Measurements from ENCODE around the gene DIO2.

DNA sequence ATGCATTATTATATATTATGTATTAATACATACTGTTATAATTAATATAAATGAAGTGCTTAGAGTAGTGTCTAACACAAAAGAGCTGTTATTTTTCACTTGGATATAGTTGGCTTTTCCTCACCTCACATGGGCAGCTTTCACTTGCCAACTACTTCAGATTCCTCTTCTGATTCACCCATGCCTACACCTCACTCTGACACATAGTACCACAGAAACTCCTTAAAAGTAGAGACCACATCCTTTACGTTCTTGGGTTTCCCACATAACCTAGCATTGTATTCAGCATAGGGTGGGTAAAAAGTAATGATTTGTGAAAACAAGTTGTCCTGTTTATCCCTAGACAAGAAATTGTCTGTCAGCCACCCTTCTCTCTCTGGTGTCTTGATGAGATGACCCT lies 61.0 kb downstream of the DIO2 start:
- TF ChIP-seq POLR2AphosphoS5 (IDR thresholded peaks at IDR 0.05; ENCODE audit: low read depth, low read length) (no peak), REST (IDR thresholded peaks at IDR 0.05; ENCODE audit: insufficient read depth in 1 of 2, low read depth in 2 of 2, low read length in 1 of 2) (no peak), SIN3A (IDR thresholded peaks at IDR 0.05; ENCODE audit: borderline replicate concordance, insufficient read depth, low read depth, low read length) (no peak)
- TF ChIP-seq, protein P1, sequence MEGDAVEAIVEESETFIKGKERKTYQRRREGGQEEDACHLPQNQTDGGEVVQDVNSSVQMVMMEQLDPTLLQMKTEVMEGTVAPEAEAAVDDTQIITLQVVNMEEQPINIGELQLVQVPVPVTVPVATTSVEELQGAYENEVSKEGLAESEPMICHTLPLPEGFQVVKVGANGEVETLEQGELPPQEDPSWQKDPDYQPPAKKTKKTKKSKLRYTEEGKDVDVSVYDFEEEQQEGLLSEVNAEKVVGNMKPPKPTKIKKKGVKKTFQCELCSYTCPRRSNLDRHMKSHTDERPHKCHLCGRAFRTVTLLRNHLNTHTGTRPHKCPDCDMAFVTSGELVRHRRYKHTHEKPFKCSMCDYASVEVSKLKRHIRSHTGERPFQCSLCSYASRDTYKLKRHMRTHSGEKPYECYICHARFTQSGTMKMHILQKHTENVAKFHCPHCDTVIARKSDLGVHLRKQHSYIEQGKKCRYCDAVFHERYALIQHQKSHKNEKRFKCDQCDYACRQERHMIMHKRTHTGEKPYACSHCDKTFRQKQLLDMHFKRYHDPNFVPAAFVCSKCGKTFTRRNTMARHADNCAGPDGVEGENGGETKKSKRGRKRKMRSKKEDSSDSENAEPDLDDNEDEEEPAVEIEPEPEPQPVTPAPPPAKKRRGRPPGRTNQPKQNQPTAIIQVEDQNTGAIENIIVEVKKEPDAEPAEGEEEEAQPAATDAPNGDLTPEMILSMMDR (IDR thresholded peaks at IDR 0.05): no peak

All from Panc1 (cell line).